ENCODE data around the gene KIAA0232. TPM values are rescaled to one million over a fixed set of nuclear protein-coding genes. Genes with fewer than 3 reads are reported as not detected.

The KIAA0232 gene
- total and polyA plus RNA-seq, 7 donors, result 8.7 to 79.8 (median 53.3) TPM

- peak; percentile 44 to 62 (median 52) for ATAC-seq
- Histone ChIP-seq H3K27me3 (ENCODE audit: insufficient read depth in 3 of 3, low read length in 2 of 3) (no peaks in the 10 kb centered on the region), H3K9me3 (no peaks in the 10 kb centered on the region), H3K4me3 (no peak overlapping the region), H3K27ac (peak overlapping the region; percentile 79), H3K36me3 (ENCODE audit: insufficient read depth in 1 of 2, low read depth in 1 of 2) (peaks cover 0 to 77% of the 10 kb centered on the region in 2 donors), H3K4me1 (peaks cover 56% of the 10 kb centered on the region)
- peak; percentile 70 to 85 for DNase-seq
- 35 to 44% (median 36%) methylated on average over 3 of the region's 3 CpGs for WGBS, 3 donors
- intact Hi-C loops (cut with DNase I), result loop anchor here (1.0 to 5.0 kb wide), 3 partner anchors 92 to 154 kb away; partner anchors contain the start of gene KIAA0232 (in 2 of the 2)
- peak; percentile 75 for TF ChIP-seq CTCF (IDR thresholded peaks at IDR 0.05)
These were observed 91.4 kb downstream of the KIAA0232 start for GRCh38 chr4:6873792-6874461.

GRCh38 chr4:6874981-6875380 lies 92.5 kb downstream of the KIAA0232 start:
- ATAC-seq, result peak in 1 of 4 donors; percentile 8

GRCh38 chr4:6875431-6875831 lies 92.9 kb downstream of the KIAA0232 start:
- DNase-seq (peak; percentile 78 to 89), ATAC-seq (peak; percentile 71 to 92 (median 91))
- peaks cover 4 to 87% of the 10 kb centered on the region in 2 donors for H3K36me3 ChIP-seq (ENCODE audit: insufficient read depth in 1 of 2, low read depth in 1 of 2)
- peak overlapping the region; percentile 79 for H3K27ac ChIP-seq
- no peak overlapping the region for H3K4me3 ChIP-seq
- intact Hi-C loops (cut with DNase I), result no loop called here
- no peaks in the 10 kb centered on the region for H3K9me3 ChIP-seq
- 17 to 37% (median 31%) methylated on average over 4 of the region's 4 CpGs for WGBS, 3 donors
- peaks cover 43% of the 10 kb centered on the region for H3K4me1 ChIP-seq
- TF ChIP-seq CTCF (IDR thresholded peaks at IDR 0.05), result no peak
- no peaks in the 10 kb centered on the region for H3K27me3 ChIP-seq (ENCODE audit: insufficient read depth in 3 of 3, low read length in 2 of 3)

More at GRCh38 chr4:6874981-6875380, 92.5 kb downstream of the KIAA0232 start:
- DNase-seq, result no peak
- WGBS, 3 donors, result 51 to 80% (median 61%) methylated on average over 4 of the region's 4 CpGs
- intact Hi-C loops (cut with DNase I), result loop anchor here (1.0 to 5.0 kb wide), 3 partner anchors 93 to 155 kb away; partner anchors contain the start of gene KIAA0232 (in 2 of the 2)
- TF ChIP-seq CTCF (IDR thresholded peaks at IDR 0.05), result no peak
- Histone ChIP-seq H3K9me3 (no peaks in the 10 kb centered on the region), H3K27me3 (ENCODE audit: insufficient read depth in 3 of 3, low read length in 2 of 3) (no peaks in the 10 kb centered on the region), H3K4me1 (peaks cover 47% of the 10 kb centered on the region), H3K27ac (peak overlapping the region; percentile 79), H3K36me3 (ENCODE audit: insufficient read depth in 1 of 2, low read depth in 1 of 2) (peaks cover 4 to 84% of the 10 kb centered on the region in 2 donors), H3K4me3 (no peak overlapping the region)

- intact Hi-C loops (cut with DNase I), result no loop called here
- no peak for ATAC-seq
- 55 to 80% (median 57%) methylated on average over 5 of the region's 5 CpGs for WGBS, 3 donors
- H3K4me3 ChIP-seq, result no peak overlapping the region
- no peaks in the 10 kb centered on the region for H3K9me3 ChIP-seq
- H3K4me1 ChIP-seq, result peaks cover 43% of the 10 kb centered on the region
- H3K36me3 ChIP-seq (ENCODE audit: insufficient read depth in 1 of 2, low read depth in 1 of 2), result peaks cover 7 to 90% of the 10 kb centered on the region in 2 donors
- TF ChIP-seq CTCF (IDR thresholded peaks at IDR 0.05), result no peak
- no peaks in the 10 kb centered on the region for H3K27me3 ChIP-seq (ENCODE audit: insufficient read depth in 3 of 3, low read length in 2 of 3)
- DNase-seq, result no peak
- peak overlapping the region; percentile 79 for H3K27ac ChIP-seq
These were observed 93.9 kb downstream of the KIAA0232 start for GRCh38 chr4:6876440-6876839.

All from psoas muscle (tissue), 8 donors.